GM19023 (cell line): ENCODE measurements around the gene NDN.
A peak's percentile ranks its signal among the peaks of the same experiment; 100 is the strongest.

Experiments used
- ATAC-seq: cut with Tn5 transposase; IDR thresholded peaks from one replicate; pipeline ENCODE4 v1.9.1; 2021; ENCODE audit warnings: mild to moderate bottlenecking, moderate library complexity; ENCODE audit not compliant: unreplicated experiment

Gene NDN

DNA sequence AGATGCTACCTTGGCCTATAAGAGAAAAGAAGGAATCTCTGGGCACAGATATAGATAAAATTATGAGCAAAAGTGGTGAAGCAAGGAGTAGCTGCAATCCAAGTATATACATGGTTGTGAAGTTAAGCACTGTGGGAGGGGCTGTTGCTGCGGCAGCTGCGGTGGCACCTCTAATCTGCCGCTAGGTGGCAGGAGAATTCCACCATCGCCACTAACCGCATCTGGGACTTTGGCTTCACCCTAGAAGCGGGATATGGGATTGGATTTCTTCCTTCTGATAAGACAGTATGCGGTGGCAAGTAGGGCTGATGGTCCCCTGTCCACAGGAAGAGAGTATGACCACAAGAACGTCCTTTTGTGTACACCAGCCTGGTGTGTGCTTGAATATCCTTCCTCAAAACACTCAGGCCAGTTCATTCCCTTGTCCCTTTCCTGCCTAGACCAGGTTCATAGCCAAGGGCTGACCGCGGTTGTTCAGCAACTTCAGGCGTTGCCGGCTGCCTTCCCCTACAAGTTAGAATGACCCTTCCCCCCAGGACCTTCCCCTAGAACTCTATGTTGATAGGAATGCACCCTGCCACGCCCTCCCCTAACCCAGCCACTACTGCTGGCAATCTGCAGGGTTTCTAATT lies 44.6 kb downstream of the NDN start:
- ATAC-seq, result peak; percentile 73
